Adipocyte (in vitro differentiated cells): Measurements from ENCODE around the gene FAM53B.

Experiments
- DNase-seq: peaks from one replicate; pipeline ENCODE4 v3.0.0-alpha.2; 2015; ENCODE audit warnings: low read depth
- H3K27me3 ChIP-seq: replicated peaks from 2 replicates; pipeline ENCODE4 v1.7.0; 2013; ENCODE audit warnings: mild to moderate bottlenecking, low read length, moderate library complexity; ENCODE audit not compliant: control insufficient read depth, insufficient read depth
- H3K36me3 ChIP-seq: 2 replicates; pipeline ENCODE4 v1.7.0; 2013; ENCODE audit warnings: low read length, mild to moderate bottlenecking, moderate library complexity; ENCODE audit not compliant: control insufficient read depth, insufficient read depth, severe bottlenecking
- H3K4me1 ChIP-seq: 2 replicates; pipeline ENCODE4 v1.7.0; 2013; ENCODE audit warnings: mild to moderate bottlenecking, low read length, moderate library complexity; ENCODE audit not compliant: control insufficient read depth, insufficient read depth
- H3K4me3 ChIP-seq: 2 replicates; pipeline ENCODE4 v1.7.0; 2013; ENCODE audit warnings: mild to moderate bottlenecking, low read length, moderate library complexity
- H3K9ac ChIP-seq: 2 replicates; pipeline ENCODE4 v1.7.0; 2013; ENCODE audit warnings: mild to moderate bottlenecking, low read length, moderate library complexity
- H3K9me3 ChIP-seq: 2 replicates; pipeline ENCODE4 v1.7.0; 2013; ENCODE audit warnings: mild to moderate bottlenecking, low read length, moderate library complexity; ENCODE audit not compliant: control insufficient read depth

The FAM53B gene

GRCh38 chr10:124678557-124679240, 65.5 kb downstream of the FAM53B start:
- H3K4me1 ChIP-seq = peaks cover 55% of the 10 kb centered on the region
- H3K9ac ChIP-seq = peak overlapping the region; percentile 39
- H3K27me3 ChIP-seq = no peaks in the 10 kb centered on the region

GRCh38 chr10:124677749-124678556, 66.2 kb downstream of the FAM53B start:
- H3K9ac ChIP-seq = peak overlapping the region; percentile 39
- DNase-seq = peak; percentile 42
- peaks cover 63% of the 10 kb centered on the region for H3K4me1 ChIP-seq
- H3K36me3 ChIP-seq = peaks cover 14% of the 10 kb centered on the region
- H3K4me3 ChIP-seq = peak overlapping the region; percentile 5
- H3K27me3 ChIP-seq = no peaks in the 10 kb centered on the region
- no peaks in the 10 kb centered on the region for H3K9me3 ChIP-seq

More at GRCh38 chr10:124678557-124679240, 65.5 kb downstream of the FAM53B start:
- H3K36me3 ChIP-seq = peaks cover 14% of the 10 kb centered on the region
- DNase-seq = no peak
- H3K9me3 ChIP-seq = no peaks in the 10 kb centered on the region
- no peak overlapping the region for H3K4me3 ChIP-seq

- Histone ChIP-seq H3K9ac (peak overlapping the region; percentile 39), H3K9me3 (no peaks in the 10 kb centered on the region), H3K4me1 (peaks cover 69% of the 10 kb centered on the region), H3K4me3 (peak overlapping the region; percentile 5), H3K27me3 (no peaks in the 10 kb centered on the region), H3K36me3 (peaks cover 14% of the 10 kb centered on the region)
- no peak for DNase-seq
These were observed 66.9 kb downstream of the FAM53B start for GRCh38 chr10:124677293-124677699.

DNA sequence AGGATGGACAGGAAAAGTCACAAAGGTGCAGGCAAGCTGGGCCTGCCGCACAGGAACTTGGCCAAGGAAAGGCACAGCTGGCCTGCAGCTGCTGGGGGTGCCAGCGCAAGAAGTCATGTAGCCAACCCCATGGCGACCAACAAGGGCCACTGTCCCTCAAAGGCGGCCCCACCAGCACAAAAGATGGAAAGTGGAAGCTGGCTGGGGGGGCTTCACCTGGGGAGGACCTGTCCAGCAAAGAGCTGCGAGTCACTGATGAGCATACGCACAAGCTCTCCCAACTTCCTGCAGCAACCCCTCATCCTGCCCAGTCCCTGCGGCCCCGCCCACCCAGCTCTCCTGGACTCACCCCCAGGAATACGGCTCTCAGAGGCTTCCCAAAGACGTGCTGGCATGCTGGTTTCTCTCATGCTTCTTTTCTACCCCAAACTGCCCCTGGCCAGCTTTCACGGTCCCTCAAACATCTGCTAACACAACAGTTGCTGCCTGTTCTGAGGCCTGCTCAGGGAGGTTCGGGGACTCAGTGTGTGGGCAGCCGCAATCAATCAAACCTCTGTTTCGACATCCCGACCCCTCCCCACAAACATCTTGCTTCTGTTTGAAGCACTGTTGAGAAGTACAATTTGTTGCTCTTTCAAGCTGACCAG, 67.6 kb downstream of the FAM53B start:
- H3K27me3 ChIP-seq = no peaks in the 10 kb centered on the region
- H3K9me3 ChIP-seq = no peaks in the 10 kb centered on the region
- peaks cover 77% of the 10 kb centered on the region for H3K4me1 ChIP-seq
- no peak for DNase-seq
- H3K9ac ChIP-seq = peak overlapping the region; percentile 39
- no peak overlapping the region for H3K4me3 ChIP-seq
- peaks cover 8% of the 10 kb centered on the region for H3K36me3 ChIP-seq

DNA sequence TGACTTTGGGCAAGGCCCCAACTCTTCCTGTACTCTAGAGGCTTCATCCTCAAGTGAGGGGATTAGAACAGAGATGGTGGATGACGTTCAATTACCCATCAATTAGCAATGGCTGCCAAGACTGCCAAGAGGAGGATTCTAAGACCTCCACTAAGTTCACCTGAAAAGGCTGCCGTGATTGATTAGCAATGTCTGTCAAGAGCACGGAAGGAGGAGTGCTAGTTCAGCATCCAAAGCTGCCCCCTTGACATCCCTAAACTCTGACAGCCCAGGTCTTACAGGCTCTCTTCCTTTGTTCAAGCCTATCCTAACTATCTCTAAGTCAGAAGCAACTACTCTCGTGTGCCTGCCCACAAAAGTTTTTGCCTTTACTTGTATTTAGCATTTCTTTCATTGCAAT, 68.4 kb downstream of the FAM53B start:
- Histone ChIP-seq H3K4me1 (peaks cover 80% of the 10 kb centered on the region), H3K27me3 (no peaks in the 10 kb centered on the region), H3K9me3 (no peaks in the 10 kb centered on the region), H3K4me3 (no peak overlapping the region), H3K9ac (no peak overlapping the region), H3K36me3 (peaks cover 1% of the 10 kb centered on the region)
- DNase-seq = no peak

- H3K9me3 ChIP-seq = no peaks in the 10 kb centered on the region
- H3K36me3 ChIP-seq = no peaks in the 10 kb centered on the region
- no peaks in the 10 kb centered on the region for H3K27me3 ChIP-seq
- peak overlapping the region; percentile 42 for H3K9ac ChIP-seq
- no peak overlapping the region for H3K4me3 ChIP-seq
- H3K4me1 ChIP-seq = peaks cover 77% of the 10 kb centered on the region
- no peak for DNase-seq
These were observed 68.9 kb downstream of the FAM53B start for GRCh38 chr10:124675261-124675660.

DNA sequence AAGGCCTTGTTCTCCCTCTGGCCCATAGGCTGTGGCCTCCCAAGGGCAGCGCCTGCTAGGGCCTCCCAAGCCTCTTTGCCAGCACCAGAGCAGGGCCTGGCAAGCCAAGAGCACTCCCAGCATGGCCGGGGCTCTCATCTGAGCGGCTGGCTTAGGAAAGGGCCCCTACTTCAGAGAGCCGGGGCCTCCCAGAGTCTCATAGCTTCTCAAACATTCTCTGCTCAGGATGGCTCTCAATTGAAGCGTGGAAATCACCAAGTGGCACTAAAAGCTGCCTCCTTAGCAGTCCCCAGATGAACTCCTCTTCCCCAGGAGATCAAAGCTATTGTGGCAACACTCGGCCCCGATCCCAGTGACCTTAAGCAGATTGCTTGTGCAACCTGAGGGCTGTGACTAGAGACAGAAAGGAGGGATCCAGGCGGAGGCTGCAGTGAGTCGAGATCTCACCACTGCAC, 69.4 kb downstream of the FAM53B start:
- Histone ChIP-seq H3K27me3 (no peaks in the 10 kb centered on the region), H3K9me3 (no peaks in the 10 kb centered on the region), H3K4me3 (no peak overlapping the region), H3K4me1 (peaks cover 74% of the 10 kb centered on the region), H3K36me3 (no peaks in the 10 kb centered on the region), H3K9ac (peak overlapping the region; percentile 42)
- no peak for DNase-seq

GRCh38 chr10:124672181-124672638, 72.0 kb downstream of the FAM53B start:
- H3K36me3 ChIP-seq = no peaks in the 10 kb centered on the region
- no peaks in the 10 kb centered on the region for H3K27me3 ChIP-seq
- H3K9ac ChIP-seq = peak overlapping the region; percentile 15
- DNase-seq = no peak
- no peaks in the 10 kb centered on the region for H3K9me3 ChIP-seq
- no peak overlapping the region for H3K4me3 ChIP-seq
- peaks cover 73% of the 10 kb centered on the region for H3K4me1 ChIP-seq

GRCh38 chr10:124671486-124672075, 72.6 kb downstream of the FAM53B start:
- Histone ChIP-seq H3K27me3 (no peaks in the 10 kb centered on the region), H3K9ac (peak overlapping the region; percentile 66), H3K4me3 (no peak overlapping the region), H3K4me1 (peaks cover 67% of the 10 kb centered on the region), H3K9me3 (no peaks in the 10 kb centered on the region), H3K36me3 (no peaks in the 10 kb centered on the region)
- DNase-seq = peak; percentile 25

GRCh38 chr10:124670849-124671248, 73.3 kb downstream of the FAM53B start:
- Histone ChIP-seq H3K4me1 (peaks cover 72% of the 10 kb centered on the region), H3K4me3 (no peak overlapping the region), H3K9ac (peak overlapping the region; percentile 66), H3K9me3 (no peaks in the 10 kb centered on the region), H3K27me3 (no peaks in the 10 kb centered on the region), H3K36me3 (no peaks in the 10 kb centered on the region)
- DNase-seq = no peak
